Sigmoid colon (tissue), 4 donors: ENCODE data around the gene PHLPP1.

Experiments
- EP300 ChIP-seq, 4 donors: sonication (generic); formaldehyde crosslinking; IDR thresholded peaks; one replicate each; pipeline ENCODE4 v1.6.1; 2017; ENCODE audit warnings: antibody characterized with exemption in 4 of 4
- POLR2A ChIP-seq, 2 donors: fragments of 450-650 bp; IDR thresholded peaks; one replicate each; pipeline ENCODE4 v1.6.1; 2016; ENCODE audit warnings: antibody characterized with exemption in 2 of 2, mild to moderate bottlenecking in 2 of 2, moderate library complexity in 2 of 2
- TF ChIP-seq, protein P1 (sequence below), 4 experiments: fragments of 450-650 bp in 3 of 4; fragments of 200-600 bp in 1 of 4; IDR thresholded peaks; one replicate each; pipeline ENCODE4 v1.5.1; 2016 to 2019; ENCODE audit warnings: antibody characterized with exemption in 4 of 4, mild to moderate bottlenecking in 3 of 4, moderate library complexity in 2 of 4

DNA sequence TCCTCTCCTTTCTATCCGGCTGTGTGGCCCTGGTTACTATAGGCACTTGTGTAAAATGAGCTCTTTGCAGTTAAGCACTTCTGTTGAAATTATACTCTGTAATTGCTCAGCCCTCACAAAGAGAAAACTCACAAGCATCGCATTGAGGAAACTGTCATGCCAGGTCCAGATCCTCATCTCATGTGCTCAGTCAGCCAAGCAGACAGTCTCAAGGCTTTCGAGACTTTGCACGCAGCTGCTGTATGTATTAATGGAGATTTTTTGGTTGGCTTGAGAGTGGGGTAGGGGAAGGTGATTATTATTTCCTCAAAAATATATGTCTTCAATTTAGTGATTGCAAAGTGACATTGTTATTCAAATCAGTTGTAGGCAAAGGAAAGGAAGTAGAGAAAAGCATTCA lies 33.0 kb upstream of the PHLPP1 start:
- TF ChIP-seq, protein P1, sequence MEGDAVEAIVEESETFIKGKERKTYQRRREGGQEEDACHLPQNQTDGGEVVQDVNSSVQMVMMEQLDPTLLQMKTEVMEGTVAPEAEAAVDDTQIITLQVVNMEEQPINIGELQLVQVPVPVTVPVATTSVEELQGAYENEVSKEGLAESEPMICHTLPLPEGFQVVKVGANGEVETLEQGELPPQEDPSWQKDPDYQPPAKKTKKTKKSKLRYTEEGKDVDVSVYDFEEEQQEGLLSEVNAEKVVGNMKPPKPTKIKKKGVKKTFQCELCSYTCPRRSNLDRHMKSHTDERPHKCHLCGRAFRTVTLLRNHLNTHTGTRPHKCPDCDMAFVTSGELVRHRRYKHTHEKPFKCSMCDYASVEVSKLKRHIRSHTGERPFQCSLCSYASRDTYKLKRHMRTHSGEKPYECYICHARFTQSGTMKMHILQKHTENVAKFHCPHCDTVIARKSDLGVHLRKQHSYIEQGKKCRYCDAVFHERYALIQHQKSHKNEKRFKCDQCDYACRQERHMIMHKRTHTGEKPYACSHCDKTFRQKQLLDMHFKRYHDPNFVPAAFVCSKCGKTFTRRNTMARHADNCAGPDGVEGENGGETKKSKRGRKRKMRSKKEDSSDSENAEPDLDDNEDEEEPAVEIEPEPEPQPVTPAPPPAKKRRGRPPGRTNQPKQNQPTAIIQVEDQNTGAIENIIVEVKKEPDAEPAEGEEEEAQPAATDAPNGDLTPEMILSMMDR (IDR thresholded peaks at IDR 0.05) = no peak
- TF ChIP-seq EP300 (IDR thresholded peaks at IDR 0.05) (no peak), POLR2A (IDR thresholded peaks at IDR 0.05) (no peak)
